NOMO-1 (cell line): ENCODE measurements around the gene CABP4.
A peak's percentile ranks its signal among the peaks of the same experiment; 100 is the strongest.

Experiments
- DNase-seq, 2 experiments: peaks; one replicate each; lab custom pipeline; 2025; ENCODE audit not compliant: unreplicated experiment in 2 of 2; lab: John Stamatoyannopoulos, UW

Gene CABP4

DNA sequence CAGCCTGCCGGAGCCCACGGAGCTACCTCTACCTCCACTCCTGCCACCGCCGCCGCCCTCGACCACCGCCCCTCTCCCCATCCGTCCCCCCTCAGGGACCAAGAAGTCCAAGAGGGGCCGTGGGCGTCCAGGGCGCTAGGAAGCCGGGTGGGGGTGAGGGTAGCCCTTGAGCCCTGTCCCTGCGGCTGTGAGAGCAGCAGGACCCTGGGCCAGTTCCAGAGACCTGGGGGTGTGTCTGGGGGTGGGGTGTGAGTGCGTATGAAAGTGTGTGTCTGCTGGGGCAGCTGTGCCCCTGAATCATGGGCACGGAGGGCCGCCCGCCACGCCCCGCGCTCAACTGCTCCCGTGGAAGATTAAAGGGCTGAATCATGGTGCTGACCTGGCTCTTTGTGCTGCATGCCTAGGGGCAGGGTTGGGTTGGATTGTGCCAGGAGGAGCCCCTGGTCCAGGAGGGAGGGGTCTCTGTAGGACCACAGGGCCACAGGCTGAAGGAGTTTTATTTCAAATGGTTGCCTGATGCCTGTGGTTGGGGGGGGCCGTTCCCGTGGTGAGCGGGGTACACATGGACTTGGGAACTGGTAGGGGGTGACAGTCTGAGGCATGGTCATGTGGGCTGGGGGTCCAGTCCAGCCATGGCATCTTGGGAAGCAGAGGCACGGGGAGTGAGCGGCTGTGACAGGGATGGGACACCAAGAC lies 20.0 kb upstream of the CABP4 start:
- DNase-seq, result no peak

DNA sequence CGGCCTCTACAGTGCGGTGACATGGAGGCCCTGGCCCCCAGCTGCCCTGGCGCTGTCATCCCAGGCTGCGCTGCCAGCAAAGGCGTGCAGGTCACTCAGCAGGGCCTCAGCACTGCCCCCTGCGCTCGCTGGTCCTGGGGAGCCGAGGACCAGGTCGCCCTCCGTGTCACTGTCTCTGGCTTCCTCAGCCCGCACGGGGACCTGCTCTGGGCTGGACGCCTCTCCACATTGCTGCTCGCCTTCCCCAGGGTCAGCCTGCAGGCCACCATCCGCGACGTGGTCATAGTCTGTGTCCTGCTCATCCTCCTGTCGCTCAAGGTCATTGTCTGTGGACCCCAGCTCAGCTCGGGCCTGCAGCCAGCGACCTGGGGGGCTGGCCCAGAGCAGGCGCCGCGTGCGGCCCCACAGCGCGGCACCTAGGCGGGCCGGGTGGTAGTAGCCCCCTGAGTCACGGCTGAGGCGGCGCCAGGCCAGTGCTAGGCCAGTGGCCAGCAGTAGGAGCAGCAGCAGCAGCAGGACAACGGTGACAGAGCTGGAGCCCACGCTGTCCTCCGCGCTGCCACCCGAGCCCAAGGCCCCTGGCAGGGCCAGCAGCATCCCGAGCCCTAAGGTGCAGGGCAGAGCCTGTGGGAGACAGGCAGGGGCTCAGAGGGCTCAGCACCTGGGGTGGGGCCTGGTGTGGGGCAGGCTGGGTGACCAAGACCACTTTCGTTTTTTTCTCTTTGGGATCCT lies 19.3 kb upstream of the CABP4 start:
- DNase-seq, result no peak

- DNase-seq, result no peak
Observed at GRCh38 chr11:67436459-67437081, 18.6 kb upstream of the CABP4 start.

DNA sequence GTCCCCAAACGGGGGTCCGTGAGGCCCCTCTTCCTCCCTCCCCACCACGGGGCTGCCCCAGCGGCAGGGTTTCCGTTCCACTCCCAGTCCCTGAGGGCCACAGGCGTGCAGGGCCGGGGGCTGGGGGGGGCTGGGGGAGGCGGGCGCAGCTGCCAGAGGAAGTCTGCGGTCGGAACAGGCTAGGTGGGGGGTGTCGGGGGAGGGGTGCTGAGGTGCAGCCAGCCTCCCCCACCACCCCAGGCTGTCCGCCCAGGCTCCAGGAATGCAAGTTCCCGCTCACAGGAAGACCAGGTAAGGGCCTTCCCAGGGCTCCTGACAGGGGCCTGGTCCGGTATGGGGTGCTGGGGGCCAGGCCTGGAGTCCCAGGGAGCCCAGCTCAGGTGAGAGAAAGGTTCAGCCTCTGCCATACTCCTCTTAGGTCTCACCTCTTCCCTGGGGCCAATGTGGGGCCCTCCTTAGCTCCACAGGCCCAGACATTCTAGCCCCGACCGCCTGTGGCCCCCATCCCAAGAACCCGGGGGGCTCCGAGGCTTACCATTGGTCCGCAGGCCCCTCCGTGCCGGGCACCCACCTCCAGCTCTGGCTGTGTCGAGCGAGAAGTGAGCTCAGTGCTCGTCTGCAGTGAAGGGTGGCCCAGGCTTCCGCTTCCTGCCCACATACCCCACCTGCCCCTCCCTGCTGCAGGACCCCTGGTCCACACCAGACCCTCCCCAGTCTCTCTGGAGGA lies 17.9 kb upstream of the CABP4 start, which contains the start of gene PTPRCAP:
PTPRCAP (minus strand) TSS at position 601 of the 727 bp plus-strand sequence; CDS start at position 538, 63 bp downstream.
- DNase-seq, result no peak

DNA sequence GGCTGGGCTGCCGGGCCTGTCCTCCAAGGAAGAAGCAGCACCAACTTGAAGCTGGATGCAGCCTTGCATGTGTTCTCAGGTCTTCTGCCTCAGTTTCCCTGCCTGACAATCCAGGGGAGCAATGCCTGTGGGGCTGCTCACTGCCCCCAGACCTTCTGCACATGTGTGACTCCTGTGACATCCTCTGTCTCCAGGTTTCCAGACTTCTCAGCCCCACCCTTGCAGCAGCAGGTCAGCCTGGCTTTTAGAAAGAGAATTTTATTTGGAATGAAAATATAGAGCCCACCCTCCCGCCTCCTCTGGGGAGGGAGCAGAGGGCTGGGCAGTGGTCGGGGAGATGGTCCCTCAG lies 17.4 kb upstream of the CABP4 start:
- no peak for DNase-seq

GRCh38 chr11:67438158-67438902 lies 16.8 kb upstream of the CABP4 start:
- no peak for DNase-seq

- no peak for DNase-seq
Observed at GRCh38 chr11:67439321-67440228, 15.6 kb upstream of the CABP4 start.

GRCh38 chr11:67440229-67441097 lies 14.7 kb upstream of the CABP4 start:
- DNase-seq, result no peak

DNA sequence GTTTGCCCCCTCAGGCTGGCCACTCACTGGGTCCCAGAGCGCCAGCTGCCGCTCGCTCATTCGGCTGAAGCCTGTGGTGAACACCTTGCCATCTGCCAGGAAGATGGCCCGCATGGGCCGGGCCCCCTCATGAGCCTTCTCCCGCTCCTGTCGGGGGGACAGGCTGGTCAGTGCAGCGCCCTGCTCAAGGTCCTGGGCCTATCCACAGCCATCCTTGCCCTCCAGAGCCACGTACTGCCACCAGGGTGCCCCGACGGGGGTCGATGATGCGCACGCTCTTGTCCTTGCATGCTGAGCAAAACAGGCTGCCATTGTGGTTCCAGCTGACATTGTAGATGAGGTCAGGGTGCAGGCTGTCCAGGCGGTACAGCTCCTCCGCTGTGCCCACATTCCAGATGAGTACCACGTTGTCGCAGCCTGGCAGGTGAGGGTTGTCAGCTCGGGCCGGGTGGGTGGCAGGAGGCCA lies 14.0 kb upstream of the CABP4 start:
- no peak for DNase-seq

DNA sequence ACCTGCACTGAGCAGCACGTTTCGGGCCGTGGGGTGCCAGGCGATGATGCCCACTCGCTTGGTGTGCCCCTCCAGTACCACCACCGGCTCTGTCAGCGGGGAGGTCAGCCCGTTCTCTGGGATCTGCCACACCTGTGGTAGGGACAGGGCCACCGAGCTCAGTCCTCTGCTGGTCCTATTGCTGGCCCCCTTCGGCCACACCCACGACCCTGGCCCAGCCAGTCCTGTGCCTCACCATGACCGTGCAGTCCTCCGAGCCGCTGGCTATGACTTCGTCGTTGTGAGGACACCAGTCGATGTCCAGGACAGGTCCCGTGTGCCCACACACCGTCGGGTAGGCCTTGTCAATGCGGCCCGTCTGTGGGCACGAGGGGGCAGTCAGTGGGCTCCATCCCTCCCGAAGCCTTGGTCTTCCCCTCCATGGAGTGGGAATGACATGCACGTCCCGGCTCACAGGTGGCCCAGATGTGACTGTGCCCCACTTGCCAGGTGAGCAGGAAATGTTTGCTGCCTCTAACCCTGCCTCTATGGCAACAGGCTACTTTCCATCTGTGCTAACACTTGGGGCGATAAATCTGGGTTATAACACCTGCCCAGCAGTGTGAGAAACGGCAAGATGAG lies 13.3 kb upstream of the CABP4 start:
- no peak for DNase-seq

- DNase-seq, result no peak
Observed at GRCh38 chr11:67442504-67443404, 12.4 kb upstream of the CABP4 start.

GRCh38 chr11:67445515-67445914 lies 9.6 kb upstream of the CABP4 start:
- no peak for DNase-seq

GRCh38 chr11:67448220-67448609 lies 6.9 kb upstream of the CABP4 start:
- DNase-seq, result no peak

DNA sequence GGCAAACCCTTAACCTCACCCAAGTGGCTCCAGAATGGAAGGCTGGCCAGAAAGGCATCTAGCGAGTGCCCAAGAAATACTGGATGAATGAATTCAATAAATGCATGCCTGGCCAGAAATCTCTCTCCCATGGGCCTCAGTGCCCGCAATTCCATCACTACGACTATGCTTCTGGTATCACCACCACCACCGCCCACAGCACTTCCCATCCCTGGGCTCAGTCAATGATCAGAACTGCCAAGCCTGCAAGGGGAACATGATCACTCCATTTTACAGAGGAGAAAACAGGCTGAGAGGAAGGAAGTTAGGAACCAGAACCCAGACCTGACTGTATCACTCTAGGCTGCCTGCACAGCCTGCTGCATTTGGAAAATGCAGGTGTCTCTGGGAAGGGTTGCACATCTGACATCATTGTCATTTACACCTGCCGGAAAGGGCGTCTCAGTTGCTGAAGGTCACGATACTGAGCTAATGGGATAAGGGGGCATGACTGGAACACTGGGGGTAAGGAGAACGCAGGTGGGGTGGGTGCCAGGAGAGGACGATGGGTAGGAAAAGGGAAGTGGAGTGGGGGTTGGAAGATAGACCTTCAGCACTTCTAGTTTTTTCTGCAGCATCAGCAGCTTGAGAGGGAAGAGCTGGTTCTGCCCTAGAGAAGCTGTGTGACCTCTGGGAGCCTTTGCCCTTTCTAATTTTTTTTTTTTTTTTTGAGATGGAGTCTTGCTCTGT lies 5.9 kb upstream of the CABP4 start:
- peak; percentile 9 to 26 for DNase-seq

DNA sequence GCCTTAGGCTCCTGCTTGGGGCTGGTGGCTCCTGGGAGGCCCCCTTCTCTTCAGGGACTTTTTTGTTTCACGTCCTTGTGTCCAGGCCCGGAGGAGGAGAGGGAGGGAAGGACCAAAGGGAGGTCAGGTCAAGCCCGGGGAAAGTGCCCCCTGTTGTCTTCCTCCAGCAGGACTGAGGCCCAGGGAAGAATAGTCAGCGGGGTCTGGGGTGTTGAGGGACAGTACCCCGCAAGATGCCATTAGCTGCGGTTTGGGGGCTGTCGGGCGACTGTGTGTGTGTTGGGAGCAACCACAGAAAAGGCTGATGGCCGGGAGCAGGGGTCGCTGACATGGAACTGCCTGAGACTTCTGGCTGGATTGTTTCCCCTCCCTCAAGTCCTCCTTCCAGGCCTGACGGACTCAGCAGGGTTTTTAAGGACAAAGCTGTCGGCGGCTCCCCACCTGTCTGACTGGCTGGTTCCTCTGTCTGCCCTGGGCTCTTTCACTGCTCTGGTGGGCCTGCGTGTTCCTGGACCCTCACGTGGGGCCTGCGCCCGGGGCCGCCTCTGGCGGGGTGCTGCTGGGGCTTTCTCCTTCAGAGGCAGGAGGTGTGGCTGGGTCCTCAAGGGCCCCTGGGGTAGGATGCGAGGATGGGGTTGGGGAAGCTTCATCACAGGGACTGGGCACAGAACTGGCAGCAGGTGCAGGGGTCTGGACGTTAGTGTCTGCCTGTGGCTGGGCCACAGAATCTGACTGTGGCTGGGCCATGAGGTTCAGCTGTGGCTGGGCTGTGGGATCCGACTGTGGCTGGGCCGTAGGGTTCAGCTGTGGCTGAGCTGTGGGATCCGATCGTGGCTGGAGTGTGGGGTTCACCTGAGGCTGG lies 4.1 kb upstream of the CABP4 start:
- DNase-seq, result no peak

- no peak for DNase-seq
Observed at GRCh38 chr11:67451658-67451976, 3.5 kb upstream of the CABP4 start.
